Keratinocyte (primary cell): ENCODE results near the gene ZBTB9. TPM values are rescaled to one million over a fixed set of nuclear protein-coding genes. Genes with fewer than 3 reads are reported as not detected.

ENCODE experiments used
- DNase-seq: peaks from one replicate; pipeline ENCODE4 v3.0.0-alpha.2; 2011; ENCODE audit warnings: low read depth, missing footprints, low spot score
- FAIRE-seq: peaks from 2 replicates; lab custom pipeline; 2011; peaks lifted over from hg19 to GRCh38; lab: Jason Lieb, UNC
- H2AFZ ChIP-seq: 2 replicates; pipeline ENCODE4 v1.6.0; 2012; ENCODE audit warnings: low read length, control low read depth, inconsistent platforms; ENCODE audit not compliant: control insufficient read depth
- H3K27ac ChIP-seq: 2 replicates; pipeline ENCODE4 v1.5.1; 2011; ENCODE audit warnings: low read length; ENCODE audit not compliant: control insufficient read depth, insufficient read depth
- H3K27me3 ChIP-seq: 3 replicates; pipeline ENCODE4 v1.6.0; 2011; ENCODE audit warnings: low read length; ENCODE audit not compliant: control insufficient read depth, insufficient read depth; ENCODE audit errors: extremely low read depth
- H3K36me3 ChIP-seq, 2 experiments: 2 replicates in 1 of 2; 3 replicates in 1 of 2; pipeline ENCODE4 v1.5.1; 2011; ENCODE audit warnings: low read length in 2 of 2, mild to moderate bottlenecking in 1 of 2; ENCODE audit not compliant: control insufficient read depth in 2 of 2, insufficient read depth in 2 of 2; ENCODE audit errors: extremely low read depth in 1 of 2
- H3K4me1 ChIP-seq: 3 replicates; pipeline ENCODE4 v1.5.1; 2011; ENCODE audit warnings: low read length; ENCODE audit not compliant: control insufficient read depth, insufficient read depth; ENCODE audit errors: extremely low read depth
- H3K4me2 ChIP-seq: 3 replicates; pipeline ENCODE4 v1.6.0; 2011; ENCODE audit warnings: low read depth, low read length; ENCODE audit not compliant: control insufficient read depth, insufficient read depth; ENCODE audit errors: extremely low read depth
- H3K4me3 ChIP-seq, 3 experiments: fragments of 200-600 bp in 1 of 3; sonication (generic) in 1 of 3; 2 replicates in 2 of 3; 3 replicates in 1 of 3; pipeline ENCODE4 v1.5.1; 2011 to 2016; ENCODE audit warnings: low read length in 3 of 3, mild to moderate bottlenecking in 3 of 3, control low read depth in 2 of 3, inconsistent platforms in 1 of 3, low read depth in 1 of 3, mixed read lengths in 1 of 3, mixed run types in 1 of 3, moderate library complexity in 1 of 3; ENCODE audit not compliant: control insufficient read depth in 2 of 3, insufficient read depth in 2 of 3; ENCODE audit errors: extremely low read depth in 1 of 3
- H3K79me2 ChIP-seq: 2 replicates; pipeline ENCODE4 v1.6.0; 2012; ENCODE audit warnings: low read length; ENCODE audit not compliant: control insufficient read depth, insufficient read depth
- H3K9ac ChIP-seq: 3 replicates; pipeline ENCODE4 v1.6.0; 2011; ENCODE audit warnings: low read length; ENCODE audit not compliant: control insufficient read depth, insufficient read depth; ENCODE audit errors: extremely low read depth
- H3K9me1 ChIP-seq: 3 replicates; pipeline ENCODE4 v1.6.0; 2011; ENCODE audit warnings: low read length; ENCODE audit not compliant: control insufficient read depth, insufficient read depth; ENCODE audit errors: extremely low read depth
- H3K9me3 ChIP-seq: 2 replicates; pipeline ENCODE4 v1.5.1; 2012; ENCODE audit warnings: low read depth, low read length; ENCODE audit not compliant: control insufficient read depth
- H4K20me1 ChIP-seq: 3 replicates; pipeline ENCODE4 v1.6.0; 2011; ENCODE audit warnings: low read length; ENCODE audit not compliant: control insufficient read depth, insufficient read depth; ENCODE audit errors: extremely low read depth
- CTCF ChIP-seq, 3 experiments: IDR thresholded peaks in 1 of 3; conservative IDR thresholded peaks in 1 of 3; optimal IDR thresholded peaks in 1 of 3; 2 replicates in 2 of 3; 3 replicates in 1 of 3; pipeline versions ENCODE3 to v1.5.1; 2011; ENCODE audit warnings: low read length in 3 of 3, mild to moderate bottlenecking in 3 of 3, moderate library complexity in 2 of 3, control low read depth in 1 of 3, inconsistent platforms in 1 of 3; ENCODE audit not compliant: insufficient read depth in 2 of 3; ENCODE audit errors: extremely low read depth in 1 of 3
- EZH2 ChIP-seq: IDR thresholded peaks from one replicate; pipeline ENCODE4 v1.6.1; 2012; ENCODE audit warnings: inconsistent platforms, mild to moderate bottlenecking, low read length, moderate library complexity
- dilution Hi-C: fragments of 300-500 bp; cut with MboI; formaldehyde crosslinking; loops from one replicate; pipeline ENCODE4 v1.7.0; 2020; ENCODE audit warnings: low sequenced_read_pairs; ENCODE audit not compliant: extremely low pct_ligation_motif_present
- polyA plus RNA-seq, 5 experiments: library from polyadenylated mRNA; depleted of rRNA in 3 of 5; stranded (reverse) in 3 of 5; stranded (forward) in 1 of 5; unstranded in 1 of 5; fragments of >200 nt; gene quantifications; 1 replicate in 1 of 5; 2 replicates in 3 of 5; 3 replicates in 1 of 5; pipeline versions ENCODE4 v1.2.1 to v1.2.3, GENCODE V29; 2011 to 2012; ENCODE audit warnings: missing spikeins in 2 of 5, low read depth in 1 of 5, low replicate concordance in 1 of 5

ZBTB9 gene
- polyA plus RNA-seq, 1 donor (not counting 4 experiments of a cell fraction or from before 2014, with no cell fraction given): 7.8 TPM

GRCh38 chr6:33416386-33417127 lies 37.8 kb upstream of the ZBTB9 start:
- H3K27me3 ChIP-seq: no peaks in the 10 kb centered on the region
- H3K27ac ChIP-seq: peak overlapping the region; percentile 93
- dilution Hi-C loops: no loop called here
- H3K4me2 ChIP-seq: peak overlapping the region; percentile 92
- H2AFZ ChIP-seq: no peak overlapping the region
- TF ChIP-seq EZH2 (no peak), CTCF (optimal IDR thresholded peaks at IDR 0.05 in 1 of 3, IDR thresholded peaks at IDR 0.05 in 1 of 3, conservative IDR thresholded peaks at IDR 0.05 in 1 of 3; ENCODE audit: extremely low read depth in 1 of 3, insufficient read depth in 2 of 3, low read length in 3 of 3) (no peak)
- peaks cover 24 to 41% of the 10 kb centered on the region in 2 experiments for H3K36me3 ChIP-seq
- peaks cover 27% of the 10 kb centered on the region for H3K4me1 ChIP-seq
- no peaks in the 10 kb centered on the region for H3K9me1 ChIP-seq
- DNase-seq (no peak), FAIRE-seq (no peak)
- peak overlapping the region; percentile 94 for H3K9ac ChIP-seq
- peak overlapping the region; percentile 84 to 97 (median 96) for H3K4me3 ChIP-seq
- H3K79me2 ChIP-seq: peaks cover 24% of the 10 kb centered on the region
- no peaks in the 10 kb centered on the region for H3K9me3 ChIP-seq
- peaks cover 5% of the 10 kb centered on the region for H4K20me1 ChIP-seq

- Histone ChIP-seq H3K9me3 (no peaks in the 10 kb centered on the region), H3K36me3 (peaks cover 24 to 41% of the 10 kb centered on the region in 2 experiments), H4K20me1 (peaks cover 5% of the 10 kb centered on the region), H3K4me2 (peak overlapping the region; percentile 92), H3K4me3 (peak overlapping the region; percentile 84 to 97 (median 96)), H3K27ac (peak overlapping the region; percentile 93), H3K9ac (peak overlapping the region; percentile 94), H3K27me3 (no peaks in the 10 kb centered on the region), H3K9me1 (no peaks in the 10 kb centered on the region), H2AFZ (peak overlapping the region; percentile 39), H3K79me2 (peaks cover 24% of the 10 kb centered on the region), H3K4me1 (peaks cover 25% of the 10 kb centered on the region)
- TF ChIP-seq EZH2: no peak
- no peak for TF ChIP-seq CTCF (optimal IDR thresholded peaks at IDR 0.05 in 1 of 3, IDR thresholded peaks at IDR 0.05 in 1 of 3, conservative IDR thresholded peaks at IDR 0.05 in 1 of 3; ENCODE audit: extremely low read depth in 1 of 3, insufficient read depth in 2 of 3, low read length in 3 of 3)
- no peak for DNase-seq
- peak; percentile 85 for FAIRE-seq
- dilution Hi-C loops: no loop called here
Measured at GRCh38 chr6:33417128-33417902, 37.1 kb upstream of the ZBTB9 start.
